GM13977 (cell line): ENCODE data around the gene FBXL7.

Source experiments
- DNase-seq: peaks from one replicate; pipeline ENCODE4 v3.0.0; 2012; ENCODE audit warnings: low spot score
- in situ Hi-C: fragments of 300-500 bp; cut with MboI; formaldehyde crosslinking; loops from one replicate; pipeline ENCODE4 v1.12.0; 2022; ENCODE audit warnings: low sequenced_read_pairs, low pct_unique_long_range_greater_than_20kb, mixed read lengths, inconsistent platforms; ENCODE audit not compliant: unreplicated experiment
- TF ChIP-seq, protein P1 (sequence below): IDR thresholded peaks from 2 replicates; pipeline ENCODE4 v1.5.1; 2012; ENCODE audit warnings: mild to moderate bottlenecking, control low read depth; ENCODE audit not compliant: insufficient read depth; ENCODE audit errors: extremely low read depth, missing control alignments

Gene FBXL7

DNA sequence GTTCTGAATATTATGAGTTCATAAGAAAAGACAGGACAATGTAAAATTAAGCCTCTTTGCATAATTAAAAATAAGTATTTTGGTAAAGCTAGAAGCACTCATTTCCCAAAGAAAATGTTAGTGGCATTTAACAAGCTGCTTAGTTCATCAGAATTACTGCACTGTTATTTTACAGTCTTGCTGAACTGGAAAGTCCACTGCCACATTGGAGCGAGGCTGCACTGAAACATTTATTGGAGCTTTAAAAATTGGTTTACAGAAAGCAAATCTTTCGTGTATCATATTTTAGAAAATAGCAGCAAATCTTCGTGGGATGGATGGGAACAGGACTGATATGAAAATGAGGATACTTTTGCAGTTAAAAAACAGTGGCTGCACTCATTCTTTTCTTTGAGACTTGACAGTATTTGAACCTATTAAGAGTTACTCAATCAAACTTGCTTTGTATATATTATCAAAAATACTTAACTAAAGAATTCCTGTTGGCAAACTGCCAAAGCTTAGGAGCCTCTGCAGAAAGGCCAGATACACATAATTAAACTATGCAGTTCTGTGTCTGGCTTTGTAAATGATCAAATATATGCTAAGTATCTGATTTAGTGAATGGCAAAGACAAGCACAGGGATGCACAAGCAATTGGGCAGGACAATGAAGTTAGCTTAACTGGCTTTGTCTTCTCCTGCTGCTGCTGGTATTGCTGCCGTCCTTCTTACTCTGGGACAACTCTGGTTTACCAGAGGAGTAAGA lies 16.5 kb upstream of the FBXL7 start:
- in situ Hi-C loops = no loop called here
- DNase-seq = no peak
- TF ChIP-seq, protein P1, sequence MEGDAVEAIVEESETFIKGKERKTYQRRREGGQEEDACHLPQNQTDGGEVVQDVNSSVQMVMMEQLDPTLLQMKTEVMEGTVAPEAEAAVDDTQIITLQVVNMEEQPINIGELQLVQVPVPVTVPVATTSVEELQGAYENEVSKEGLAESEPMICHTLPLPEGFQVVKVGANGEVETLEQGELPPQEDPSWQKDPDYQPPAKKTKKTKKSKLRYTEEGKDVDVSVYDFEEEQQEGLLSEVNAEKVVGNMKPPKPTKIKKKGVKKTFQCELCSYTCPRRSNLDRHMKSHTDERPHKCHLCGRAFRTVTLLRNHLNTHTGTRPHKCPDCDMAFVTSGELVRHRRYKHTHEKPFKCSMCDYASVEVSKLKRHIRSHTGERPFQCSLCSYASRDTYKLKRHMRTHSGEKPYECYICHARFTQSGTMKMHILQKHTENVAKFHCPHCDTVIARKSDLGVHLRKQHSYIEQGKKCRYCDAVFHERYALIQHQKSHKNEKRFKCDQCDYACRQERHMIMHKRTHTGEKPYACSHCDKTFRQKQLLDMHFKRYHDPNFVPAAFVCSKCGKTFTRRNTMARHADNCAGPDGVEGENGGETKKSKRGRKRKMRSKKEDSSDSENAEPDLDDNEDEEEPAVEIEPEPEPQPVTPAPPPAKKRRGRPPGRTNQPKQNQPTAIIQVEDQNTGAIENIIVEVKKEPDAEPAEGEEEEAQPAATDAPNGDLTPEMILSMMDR = no peak

DNA sequence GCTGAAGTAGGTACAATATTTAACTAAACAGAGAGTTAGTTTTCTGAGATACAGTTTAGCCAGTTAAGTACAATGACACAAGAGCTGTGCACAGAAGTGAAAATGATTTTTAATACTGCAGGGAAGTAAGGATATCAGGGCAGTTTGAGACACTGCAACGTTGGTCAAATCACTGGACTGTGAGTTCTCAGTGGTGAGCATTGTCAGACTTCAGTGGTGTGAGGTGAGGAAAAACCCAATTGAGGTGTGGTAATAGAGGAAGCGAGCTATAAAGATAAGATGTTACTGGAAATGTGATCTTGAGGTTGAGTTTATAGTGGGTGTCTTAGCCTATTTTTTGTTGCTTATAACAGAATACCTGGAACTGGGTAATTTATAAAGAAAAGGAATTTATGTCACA lies 12.8 kb upstream of the FBXL7 start:
- in situ Hi-C loops = no loop called here
- TF ChIP-seq, protein P1 = no peak
- DNase-seq = no peak

DNA sequence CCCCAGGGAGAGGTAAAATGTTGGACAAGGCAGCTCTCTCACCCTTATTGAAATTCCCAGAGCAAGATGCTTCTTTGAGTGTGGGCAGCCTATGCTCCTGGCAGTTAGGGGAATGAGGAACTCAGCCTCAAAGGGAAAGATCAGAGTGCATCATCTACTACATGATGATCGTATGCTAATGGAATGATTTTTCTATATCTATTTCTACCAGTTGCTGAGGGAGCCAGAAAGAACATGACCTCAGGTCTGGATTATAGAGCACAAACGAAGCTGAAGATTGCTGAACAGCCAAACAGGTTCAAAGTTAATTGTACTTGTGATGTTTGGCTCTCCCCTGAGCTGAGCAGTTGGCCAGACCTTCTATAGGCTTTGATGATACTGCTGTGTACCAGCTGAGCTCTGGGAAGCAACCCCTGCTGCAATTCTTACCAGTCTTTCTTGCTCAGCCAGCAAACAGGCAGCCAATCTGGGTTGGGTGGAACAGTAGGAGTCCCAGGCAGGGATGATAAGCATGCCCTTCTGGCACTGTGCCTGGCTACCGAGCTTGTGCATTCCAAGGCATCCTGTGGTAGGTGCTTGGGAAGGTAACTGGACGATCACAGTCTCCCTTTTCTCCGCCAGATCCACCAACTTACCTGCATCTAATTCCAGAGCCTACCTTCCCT lies 10.3 kb upstream of the FBXL7 start:
- TF ChIP-seq, protein P1 = no peak
- no peak for DNase-seq
- in situ Hi-C loops = no loop called here

DNA sequence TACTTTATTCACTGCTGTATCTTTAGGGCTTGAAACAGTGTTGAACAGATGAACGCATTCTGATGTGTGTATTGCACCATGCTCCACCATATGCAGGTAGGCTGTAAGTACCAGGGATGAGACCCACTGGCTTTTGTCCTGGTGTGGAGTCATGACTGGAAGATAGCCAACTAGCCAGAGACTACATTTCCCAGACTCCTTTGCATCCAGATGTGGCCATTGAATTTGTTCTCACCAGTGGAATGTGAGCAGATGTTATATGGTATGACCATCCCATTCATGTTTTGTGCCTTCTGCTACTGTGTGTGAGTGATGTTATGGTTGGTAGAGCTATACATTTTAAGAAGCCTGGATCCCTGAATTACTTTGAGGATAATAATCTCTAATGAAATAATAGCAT lies 7.4 kb upstream of the FBXL7 start:
- TF ChIP-seq, protein P1 = no peak
- DNase-seq = no peak
- in situ Hi-C loops = no loop called here

DNA sequence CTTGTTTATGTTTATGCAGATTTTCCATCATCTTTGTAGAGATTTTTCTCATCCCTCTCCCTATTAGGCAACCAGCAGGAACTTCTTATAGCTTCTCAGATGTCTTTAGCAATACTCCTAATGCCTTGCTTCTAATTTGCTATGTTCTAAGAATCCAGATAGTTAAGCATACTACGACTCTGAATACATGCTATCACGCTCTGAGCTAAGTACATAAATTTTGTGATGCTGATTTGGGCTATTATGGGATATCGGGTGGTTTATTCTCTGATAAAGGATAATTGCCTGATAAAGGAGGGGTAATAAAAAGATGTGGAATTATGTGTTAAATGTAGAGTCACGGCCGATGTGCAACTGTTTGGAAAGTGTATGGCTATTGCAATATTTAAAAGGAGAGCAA lies 6.5 kb upstream of the FBXL7 start:
- in situ Hi-C loops = no loop called here
- TF ChIP-seq, protein P1 = no peak
- DNase-seq = no peak

DNA sequence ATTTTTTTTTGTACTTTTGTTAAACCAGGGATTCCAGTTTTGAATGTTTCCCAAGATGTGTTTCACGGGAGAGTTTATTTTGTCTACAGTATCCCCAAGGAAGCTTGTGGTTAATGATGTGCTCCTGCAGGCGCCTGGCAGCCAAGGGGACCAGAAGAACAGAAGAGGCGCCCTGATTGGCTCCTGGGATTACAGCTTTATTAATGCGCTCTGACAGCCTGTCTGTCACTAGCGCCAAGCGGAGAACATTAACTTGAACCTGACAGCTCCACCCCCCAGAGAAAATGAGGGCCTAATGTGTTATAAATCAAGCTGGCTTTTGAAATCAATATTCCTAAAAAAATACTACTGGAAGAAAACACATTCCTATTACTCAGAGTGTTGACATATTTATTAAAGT lies 5.0 kb upstream of the FBXL7 start:
- TF ChIP-seq, protein P1 = no peak
- no peak for DNase-seq
- in situ Hi-C loops = no loop called here

DNA sequence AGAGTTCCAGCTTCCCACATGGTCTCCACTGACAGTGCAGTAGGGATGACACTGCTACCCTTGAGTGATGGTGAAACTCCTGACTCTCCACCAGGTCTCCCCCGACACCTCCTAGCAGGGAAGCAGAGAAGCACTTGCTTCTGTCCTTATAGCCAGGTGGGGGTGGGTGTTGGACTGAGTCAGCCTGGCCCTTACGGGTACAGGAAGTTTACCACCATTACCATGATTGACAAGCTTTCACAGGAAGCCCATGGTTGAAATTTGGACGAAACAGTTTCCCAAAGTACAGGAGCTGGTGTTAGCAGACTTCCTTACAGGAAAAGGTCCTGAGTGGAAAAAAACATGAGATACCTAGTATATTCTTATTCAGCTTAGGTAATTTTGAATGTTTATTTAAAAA lies 3.1 kb upstream of the FBXL7 start:
- DNase-seq = no peak
- TF ChIP-seq, protein P1 = no peak
- in situ Hi-C loops = no loop called here
